Measurements from ENCODE around the gene ITGAD. TPM values are rescaled to one million over a fixed set of nuclear protein-coding genes. Genes with fewer than 3 reads are reported as not detected.

ITGAD gene
- total and polyA plus RNA-seq, 2 of the 8 experiments (the other 6 are each of a cell fraction or from before 2014, with no cell fraction given), result 0.06 TPM; not detected in 1

DNA sequence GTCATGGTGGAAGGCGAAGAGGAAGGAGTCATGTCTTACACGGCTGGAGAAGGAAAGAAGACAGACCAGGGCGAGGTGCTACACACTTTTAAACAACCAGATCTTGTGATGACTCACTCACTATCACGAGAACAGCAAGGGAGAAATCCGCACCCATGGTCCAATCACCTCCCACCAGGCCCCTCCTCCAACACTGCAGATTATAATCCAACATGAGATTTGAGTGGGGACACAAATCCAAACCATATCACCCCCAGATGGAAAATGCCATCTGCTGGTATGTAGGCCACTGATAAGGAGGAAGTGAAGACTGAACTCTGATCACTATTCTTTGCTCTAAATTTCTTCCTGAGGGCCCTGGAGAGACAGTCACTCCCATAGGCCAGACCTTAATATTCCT is 45.7 kb upstream of the ITGAD start:
- H3K4me2 ChIP-seq (ENCODE audit: insufficient read depth in 1 of 2, low read depth in 2 of 2, low read length in 2 of 2), result no peak overlapping the region
- no peak overlapping the region for H3K4ac ChIP-seq (replicated peaks; ENCODE audit: insufficient read length, low read depth, low read length)
- H3K23ac ChIP-seq (ENCODE audit: insufficient read length), result no peak overlapping the region
- no peak overlapping the region for H4K5ac ChIP-seq (ENCODE audit: insufficient read length, low read depth, low read length)
- H2BK12ac ChIP-seq (ENCODE audit: low read depth, low read length), result no peak overlapping the region
- H2AFZ ChIP-seq (ENCODE audit: low read length), result no peak overlapping the region
- H4K8ac ChIP-seq (ENCODE audit: extremely low read depth, insufficient read depth, low read length), result no peak overlapping the region
- H3K4me1 ChIP-seq (replicated peaks in 1 of 4; ENCODE audit: control insufficient read depth in 3 of 4, insufficient read depth in 4 of 4, low read length in 3 of 4), result no peaks in the 10 kb centered on the region
- no peak for FAIRE-seq
- no peaks in the 10 kb centered on the region for H3K79me1 ChIP-seq (ENCODE audit: low read depth, low read length)
- H3K9me3 ChIP-seq (ENCODE audit: insufficient read depth in 2 of 2, low read depth in 1 of 2, low read length in 1 of 2), result no peaks in the 10 kb centered on the region
- no peak overlapping the region for H2AK5ac ChIP-seq (ENCODE audit: low read depth, low read length)
- no peaks in the 10 kb centered on the region for H3K27me3 ChIP-seq (replicated peaks in 1 of 4; ENCODE audit: control insufficient read depth in 3 of 4, extremely low read depth in 1 of 4, insufficient read depth in 3 of 4, low read length in 3 of 4)
- no peaks in the 10 kb centered on the region for H4K20me1 ChIP-seq (replicated peaks in 1 of 2; ENCODE audit: control insufficient read depth in 1 of 2, insufficient read depth in 2 of 2, low read length in 2 of 2)
- H2BK20ac ChIP-seq (ENCODE audit: low read length), result no peak overlapping the region
- no peak overlapping the region for H2BK5ac ChIP-seq (ENCODE audit: low read depth, low read length)
- H3K27ac ChIP-seq (ENCODE audit: low read depth, low read length), result no peak overlapping the region
- no peak overlapping the region for H3K18ac ChIP-seq (ENCODE audit: extremely low read depth, low read length)
- no peak for TF ChIP-seq EP300 (IDR thresholded peaks at IDR 0.05; ENCODE audit: borderline replicate concordance in 1 of 2, low read depth in 2 of 2, low read length in 2 of 2)
- TF ChIP-seq KDM5A (IDR thresholded peaks at IDR 0.05; ENCODE audit: low read length), result no peak
- no peak overlapping the region for H3K56ac ChIP-seq (replicated peaks; ENCODE audit: insufficient read length, low read depth, low read length)
- H3K14ac ChIP-seq (ENCODE audit: insufficient read length), result no peak overlapping the region
- no peak overlapping the region for H3K4me3 ChIP-seq (ENCODE audit: extremely low read depth in 1 of 4, insufficient read depth in 2 of 4, low read depth in 3 of 4, low read length in 4 of 4)
- H3K9ac ChIP-seq (replicated peaks in 1 of 4; ENCODE audit: extremely low read depth in 1 of 4, low read depth in 3 of 4, low read length in 3 of 4), result no peak overlapping the region
- no peaks in the 10 kb centered on the region for H3K36me3 ChIP-seq (ENCODE audit: control insufficient read depth in 2 of 4, insufficient read depth in 4 of 4, low read length in 3 of 4)
- CTCF ChIA-PET (ENCODE audit: partially characterized antibody), result interaction anchor here (1.0 kb wide), 1 partner anchor 13 kb away, joined by 3 read pairs; no protein-coding TSS in a partner anchor
- H2BK15ac ChIP-seq (ENCODE audit: low read length), result no peak overlapping the region
- no peak for DNase-seq (ENCODE audit: low read depth in 1 of 2, low spot score in 2 of 2)
- no peak overlapping the region for H4K91ac ChIP-seq (replicated peaks; ENCODE audit: insufficient read length, low read length)
- 76% methylated on average over 5 of the region's 5 CpGs; no CpG with 5 or more reads in 1 of the 2 experiments for WGBS, 2 experiments (ENCODE audit: extremely low coverage in 1 of 2, insufficient coverage in 1 of 2, insufficient read length in 1 of 2, insufficient replicate concordance in 2 of 2, low coverage in 1 of 2, low lambda C conversion rate in 2 of 2, missing lambda C conversion rate in 1 of 2)
- POLR2A ChIA-PET (ENCODE audit: partially characterized antibody), result no interaction called here
- H2BK120ac ChIP-seq (replicated peaks; ENCODE audit: low read depth, low read length), result no peak overlapping the region
- peaks cover 1% of the 10 kb centered on the region; the same call in 1 of the 2 replicates for H3K23me2 ChIP-seq (ENCODE audit: low read depth, low read length)
- no peaks in the 10 kb centered on the region for H3K79me2 ChIP-seq (ENCODE audit: control insufficient read depth in 1 of 2, insufficient read depth in 2 of 2, low read length in 2 of 2)

Data from H1 (cell line).